Fibroblast of upper back skin (primary cell): Measurements from ENCODE around the gene ZBTB18.

Experiments used
- DNase-seq: peaks from one replicate; pipeline ENCODE4 v3.0.0-alpha.2; 2013

ZBTB18 gene

GRCh38 chr1:244064621-244065020 lies 13.5 kb downstream of the ZBTB18 start:
- DNase-seq: no peak

- DNase-seq: peak; percentile 69
Measured at GRCh38 chr1:244065063-244065793, 14.1 kb downstream of the ZBTB18 start.

- peak; percentile 95 for DNase-seq
Measured at GRCh38 chr1:244065960-244066388, 14.9 kb downstream of the ZBTB18 start.

- no peak for DNase-seq
Measured at GRCh38 chr1:244066954-244067716, 16.1 kb downstream of the ZBTB18 start.

- no peak for DNase-seq
Measured at GRCh38 chr1:244067893-244068292, 16.8 kb downstream of the ZBTB18 start.

DNA sequence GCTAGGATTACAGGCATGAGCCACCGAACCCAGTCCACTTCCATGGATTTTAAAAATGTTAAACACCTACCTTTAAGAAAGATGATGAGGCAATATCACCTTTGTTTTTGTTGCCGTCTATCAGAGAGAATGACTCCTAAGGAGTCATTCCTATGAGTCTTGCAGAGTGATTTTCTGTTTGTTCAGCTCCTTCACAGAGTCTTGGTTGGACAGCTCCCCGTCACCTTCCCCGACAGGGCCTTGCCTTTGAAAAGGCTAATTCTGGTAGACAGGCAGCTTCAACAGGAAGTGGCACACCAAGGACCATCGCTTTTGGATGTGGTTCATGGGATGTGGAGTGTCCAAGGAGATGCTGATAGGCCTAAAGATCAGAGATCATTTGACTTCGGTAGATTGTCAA lies 17.5 kb downstream of the ZBTB18 start:
- no peak for DNase-seq

GRCh38 chr1:244069326-244069898 lies 18.3 kb downstream of the ZBTB18 start:
- DNase-seq: no peak

DNA sequence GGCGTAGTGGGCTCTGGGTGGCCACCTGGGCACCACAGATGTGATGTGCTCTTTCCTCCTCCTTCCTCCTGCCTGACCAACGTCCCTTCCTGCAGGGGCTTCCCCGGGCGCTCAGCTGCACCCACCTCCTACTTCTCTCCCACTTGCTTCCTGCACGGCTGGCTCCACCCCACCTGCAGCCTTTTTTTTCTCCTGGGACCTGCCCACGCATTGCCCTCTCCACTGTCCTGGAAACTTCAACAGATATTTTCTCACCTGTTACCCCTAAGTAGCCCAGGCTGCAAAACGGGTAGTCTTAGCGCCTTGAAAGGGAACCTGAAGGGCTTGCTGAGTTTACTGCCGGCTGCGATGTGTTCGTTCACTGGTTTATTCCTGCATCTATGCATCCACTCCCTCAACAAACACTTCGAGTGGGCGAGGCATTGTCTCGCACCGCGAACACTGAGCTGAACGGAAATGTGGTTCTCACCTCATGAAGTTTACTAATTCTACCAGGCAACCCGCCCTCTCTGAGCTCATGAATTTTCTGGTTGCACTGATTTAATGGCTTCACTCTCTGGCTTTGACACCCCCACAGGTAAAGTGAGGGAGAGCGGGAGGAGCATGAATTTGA lies 23.6 kb downstream of the ZBTB18 start:
- no peak for DNase-seq

- DNase-seq: no peak
Measured at GRCh38 chr1:244075247-244075722, 24.2 kb downstream of the ZBTB18 start.

DNA sequence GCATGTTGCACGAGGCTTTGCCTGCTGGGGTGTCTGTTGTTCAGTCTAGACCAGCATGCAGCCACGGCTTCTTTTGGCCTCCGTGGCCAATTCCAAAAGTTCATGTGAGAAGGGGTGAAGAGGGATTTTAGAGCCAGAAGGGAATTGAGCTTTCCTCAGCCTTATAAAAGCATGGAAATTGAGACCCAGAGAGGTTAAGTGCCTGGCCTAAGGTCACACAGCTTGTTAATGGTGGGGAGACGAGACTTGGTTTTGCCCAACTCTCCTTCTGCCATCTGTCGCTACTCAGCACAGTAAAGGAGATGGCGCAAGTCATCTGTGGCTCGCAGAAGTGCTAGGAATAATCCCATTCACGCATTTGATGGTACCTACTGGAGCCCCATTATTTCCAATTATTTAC lies 25.7 kb downstream of the ZBTB18 start:
- no peak for DNase-seq

GRCh38 chr1:244077473-244078220 lies 26.6 kb downstream of the ZBTB18 start:
- no peak for DNase-seq

GRCh38 chr1:244080343-244080929 lies 29.4 kb downstream of the ZBTB18 start:
- DNase-seq: no peak

GRCh38 chr1:244082969-244083368 lies 31.9 kb downstream of the ZBTB18 start:
- DNase-seq: no peak

GRCh38 chr1:244083383-244083943 lies 32.4 kb downstream of the ZBTB18 start:
- no peak for DNase-seq

DNA sequence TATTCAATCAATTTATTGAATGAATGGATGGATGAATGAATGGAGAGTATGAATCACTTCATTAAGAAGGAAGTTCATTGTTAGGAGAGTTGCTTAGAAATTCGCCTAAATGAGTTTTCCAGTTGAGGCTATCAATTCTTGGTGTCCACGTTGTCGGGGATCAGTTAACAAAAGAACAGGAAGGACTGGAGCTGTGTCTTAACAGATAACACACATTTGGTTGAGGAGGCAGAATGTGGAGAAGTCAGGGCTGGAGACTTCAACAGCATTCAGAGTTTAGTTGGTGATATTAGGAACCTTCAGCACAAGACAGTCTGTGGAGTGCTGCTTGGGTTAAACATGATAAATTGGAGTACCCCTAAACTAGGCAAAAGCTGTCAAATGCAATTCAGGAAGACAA lies 33.7 kb downstream of the ZBTB18 start:
- DNase-seq: no peak

- no peak for DNase-seq
Measured at GRCh38 chr1:244085891-244086290, 34.8 kb downstream of the ZBTB18 start.

DNA sequence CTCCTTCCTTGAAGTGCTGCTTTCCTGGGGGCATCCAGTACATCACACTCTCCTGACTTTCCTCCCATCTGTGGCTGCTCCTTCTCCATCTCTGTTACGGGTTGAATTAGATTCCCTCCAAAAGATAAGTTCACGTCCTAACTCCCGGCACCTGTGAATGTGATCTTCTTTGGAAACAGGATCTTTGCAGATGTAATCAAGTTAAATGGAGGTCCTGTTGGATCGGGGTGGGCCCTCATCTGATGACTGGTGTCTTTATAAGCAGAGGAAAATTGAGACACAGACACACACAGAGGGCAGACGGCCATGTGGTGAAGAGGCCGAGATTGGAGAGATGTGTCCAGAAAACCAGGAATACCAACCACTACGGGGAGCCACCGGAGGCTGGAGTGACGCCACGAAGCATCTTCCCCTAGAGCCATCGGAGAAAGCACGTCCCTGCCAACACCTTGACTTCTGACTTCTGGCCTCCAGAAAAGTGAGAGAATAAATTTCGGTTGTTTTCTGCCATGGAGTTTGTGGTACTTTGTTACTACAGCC lies 36.0 kb downstream of the ZBTB18 start:
- no peak for DNase-seq

DNA sequence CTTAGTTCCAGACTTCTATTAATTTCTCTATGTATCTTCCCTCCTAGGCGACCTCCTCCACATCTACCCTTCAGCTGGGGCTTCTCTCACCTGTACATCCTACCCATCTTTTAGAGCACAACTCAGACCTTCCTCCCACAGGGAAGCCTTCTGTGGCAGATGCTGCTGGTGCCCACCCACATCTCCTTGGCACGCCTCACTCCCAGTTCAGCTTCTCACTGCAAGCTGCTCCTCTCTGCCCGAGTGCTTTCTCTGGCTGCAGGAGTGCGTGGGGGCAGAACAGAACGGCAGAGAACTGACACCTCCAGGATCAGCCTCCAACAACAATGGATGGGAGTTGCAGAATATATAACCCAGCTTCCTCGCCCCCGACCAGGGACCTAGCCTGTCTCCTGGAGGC lies 36.5 kb downstream of the ZBTB18 start:
- no peak for DNase-seq

GRCh38 chr1:244088161-244088560 lies 37.1 kb downstream of the ZBTB18 start:
- DNase-seq: no peak

DNA sequence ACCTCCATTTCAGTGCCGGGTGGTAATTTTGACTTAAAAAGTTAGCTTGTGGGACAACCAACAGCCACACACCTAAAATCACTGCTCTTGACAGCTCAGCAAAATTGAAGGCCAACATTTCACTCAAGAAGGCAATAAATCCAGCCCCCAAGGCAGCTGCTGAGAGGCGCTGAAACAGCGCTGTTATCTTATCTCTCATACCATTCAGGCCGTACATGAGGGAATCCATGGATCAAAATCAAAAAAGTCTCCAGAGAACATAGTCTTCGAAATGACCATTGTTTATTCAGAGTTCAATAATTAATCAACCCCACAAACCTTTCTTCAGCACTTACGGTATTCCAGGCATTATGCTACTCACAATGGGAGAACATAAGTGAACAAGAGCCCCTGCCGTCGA lies 38.5 kb downstream of the ZBTB18 start:
- peak; percentile 85 for DNase-seq

DNA sequence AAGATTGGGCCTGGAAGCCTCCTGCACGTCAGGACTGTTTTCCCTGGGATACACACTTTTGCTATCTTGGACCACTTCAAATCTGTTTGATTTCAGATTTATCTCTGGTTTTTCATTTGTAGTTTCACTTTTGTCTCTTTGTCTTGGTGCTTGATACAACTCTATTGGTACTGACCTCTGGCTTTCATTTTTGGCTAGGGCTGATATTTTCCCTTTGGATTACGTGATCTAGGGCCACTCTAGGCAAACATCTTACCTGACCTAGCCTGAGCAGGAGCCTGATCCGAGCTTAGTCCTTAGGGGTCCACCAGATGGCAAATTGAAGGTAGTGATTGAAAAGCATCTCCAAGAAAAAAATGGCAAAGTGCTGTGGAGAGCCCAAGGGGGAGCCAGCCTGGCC lies 39.6 kb downstream of the ZBTB18 start:
- no peak for DNase-seq
